GM23338 (cell line): ENCODE results near the gene FILIP1. TPM values are rescaled to one million over a fixed set of nuclear protein-coding genes. Genes with fewer than 3 reads are reported as not detected.

Source experiments
- ATAC-seq: fragments of 200-7000 bp; cut with Tn5 transposase; 3 replicates; pipeline ENCODE4 v1.9.1; 2020
- DNase-seq: peaks from one replicate; pipeline ENCODE4 v3.0.0-alpha.2; 2015; ENCODE audit warnings: low spot score
- H2AFZ ChIP-seq: fragments of 200-600 bp; sonication (generic); 2 replicates; pipeline ENCODE4 v1.8.0; 2016; ENCODE audit warnings: antibody characterized with exemption, mild to moderate bottlenecking, moderate library complexity
- H3F3A ChIP-seq: fragments of 200-600 bp; sonication (generic); replicated peaks from 2 replicates; pipeline ENCODE4 v1.8.0; 2017; ENCODE audit warnings: antibody characterized with exemption, mixed run types, low read depth
- H3K27ac ChIP-seq: fragments of 200-600 bp; sonication (generic); 2 replicates; pipeline ENCODE4 v1.6.1; 2016; ENCODE audit warnings: low read depth
- H3K27me3 ChIP-seq: fragments of 200-600 bp; sonication (generic); 2 replicates; pipeline ENCODE4 v1.8.0; 2016; ENCODE audit warnings: mild to moderate bottlenecking, mixed run types, moderate library complexity; ENCODE audit not compliant: insufficient read depth
- H3K36me3 ChIP-seq: fragments of 200-600 bp; sonication (generic); 2 replicates; pipeline ENCODE4 v1.8.0; 2016; ENCODE audit warnings: mild to moderate bottlenecking; ENCODE audit not compliant: insufficient read depth
- H3K4me1 ChIP-seq: fragments of 200-600 bp; sonication (generic); 2 replicates; pipeline ENCODE4 v1.8.0; 2016; ENCODE audit warnings: mild to moderate bottlenecking, moderate library complexity; ENCODE audit not compliant: insufficient read depth
- H3K4me2 ChIP-seq: fragments of 200-600 bp; sonication (generic); 2 replicates; pipeline ENCODE4 v1.7.1; 2017; ENCODE audit warnings: mixed run types
- H3K4me3 ChIP-seq: fragments of 200-600 bp; sonication (generic); 2 replicates; pipeline ENCODE4 v1.6.1; 2016; ENCODE audit warnings: mixed run types
- H3K79me2 ChIP-seq: fragments of 200-600 bp; sonication (generic); replicated peaks from 2 replicates; pipeline ENCODE4 v1.8.0; 2017; ENCODE audit warnings: mild to moderate bottlenecking; ENCODE audit not compliant: insufficient read depth
- H3K9me2 ChIP-seq: fragments of 200-600 bp; sonication (generic); 2 replicates; pipeline ENCODE4 v1.8.0; 2017; ENCODE audit not compliant: insufficient read depth
- H4K20me1 ChIP-seq: fragments of 200-600 bp; sonication (generic); replicated peaks from 2 replicates; pipeline ENCODE4 v1.8.0; 2017; ENCODE audit warnings: mild to moderate bottlenecking; ENCODE audit not compliant: insufficient read depth
- H3K27ac Mint-ChIP-seq: 2 replicates; pipeline ENCODE4 v1.8.0; 2020; ENCODE audit warnings: inconsistent platforms, mild to moderate bottlenecking, moderate library complexity, mixed read lengths
- H3K27me3 Mint-ChIP-seq: 3 replicates; pipeline ENCODE4 v1.8.0; 2022; ENCODE audit warnings: low read depth, mild to moderate bottlenecking, moderate library complexity, mixed read lengths, inconsistent platforms; ENCODE audit not compliant: insufficient read depth, poor library complexity
- H3K36me3 Mint-ChIP-seq: 3 replicates; pipeline ENCODE4 v1.8.0; 2021; ENCODE audit warnings: low read depth, mild to moderate bottlenecking, inconsistent platforms, moderate library complexity, mixed read lengths
- H3K4me1 Mint-ChIP-seq: 3 replicates; pipeline ENCODE4 v1.8.0; 2020; ENCODE audit warnings: mild to moderate bottlenecking, inconsistent platforms, mixed read lengths
- H3K4me3 Mint-ChIP-seq: 3 replicates; pipeline ENCODE4 v1.8.0; 2021; ENCODE audit warnings: moderate library complexity, mild to moderate bottlenecking, inconsistent platforms, mixed read lengths
- H3K9me3 Mint-ChIP-seq: 3 replicates; pipeline ENCODE4 v1.8.0; 2020; ENCODE audit warnings: moderate library complexity, mild to moderate bottlenecking, inconsistent platforms, mixed read lengths
- EZH2 ChIP-seq: fragments of 200-600 bp; sonication (generic); IDR thresholded peaks from one replicate; pipeline ENCODE4 v1.8.0; 2017; ENCODE audit warnings: antibody characterized with exemption, mild to moderate bottlenecking, low read depth; ENCODE audit not compliant: unreplicated experiment
- JUNB ChIP-seq: IDR thresholded peaks from one replicate; pipeline ENCODE4 v1.6.1; 2016; ENCODE audit warnings: antibody characterized with exemption; ENCODE audit not compliant: unreplicated experiment
- NANOG ChIP-seq: IDR thresholded peaks from 2 replicates; pipeline ENCODE4 v1.6.1; 2016; ENCODE audit warnings: antibody characterized with exemption, borderline replicate concordance
- POLR2AphosphoS5 ChIP-seq: IDR thresholded peaks from 2 replicates; pipeline ENCODE4 v1.6.1; 2016; ENCODE audit warnings: antibody characterized with exemption, low read depth
- ZNF462 ChIP-seq: fragments of 250-450 bp; sonication (Bioruptor Pico); IDR thresholded peaks from 2 replicates; pipeline ENCODE4 v1.5.0; 2020; ENCODE audit warnings: mild to moderate bottlenecking, moderate library complexity
- polyA plus RNA-seq: library from polyadenylated mRNA; unstranded; fragments of >200 nt; fragmentation: Nextera tagmentation; extraction: Ambion mirVana; gene quantifications from 2 replicates; pipeline ENCODE4 v1.2.1, GENCODE V29; 2016
- total RNA-seq: library from RNA; depleted of rRNA; stranded (reverse); fragments of >200 nt; shearing (Covaris generic); gene quantifications from 2 replicates; pipeline ENCODE4 v1.2.3, GENCODE V29; 2014
- TF ChIP-seq, protein P1 (sequence below), 2 experiments: fragments of 200-600 bp in 1 of 2; sonication (generic) in 1 of 2; conservative IDR thresholded peaks; 2 replicates each; pipeline versions ENCODE4 v1.5.1 to v1.6.1; 2016 to 2017; ENCODE audit warnings: antibody characterized with exemption in 2 of 2, low read depth in 2 of 2, mild to moderate bottlenecking in 2 of 2, moderate library complexity in 1 of 2

Gene FILIP1
- total and polyA plus RNA-seq, 2 experiments from 2014 or later, result 3.7 to 6.4 TPM

DNA sequence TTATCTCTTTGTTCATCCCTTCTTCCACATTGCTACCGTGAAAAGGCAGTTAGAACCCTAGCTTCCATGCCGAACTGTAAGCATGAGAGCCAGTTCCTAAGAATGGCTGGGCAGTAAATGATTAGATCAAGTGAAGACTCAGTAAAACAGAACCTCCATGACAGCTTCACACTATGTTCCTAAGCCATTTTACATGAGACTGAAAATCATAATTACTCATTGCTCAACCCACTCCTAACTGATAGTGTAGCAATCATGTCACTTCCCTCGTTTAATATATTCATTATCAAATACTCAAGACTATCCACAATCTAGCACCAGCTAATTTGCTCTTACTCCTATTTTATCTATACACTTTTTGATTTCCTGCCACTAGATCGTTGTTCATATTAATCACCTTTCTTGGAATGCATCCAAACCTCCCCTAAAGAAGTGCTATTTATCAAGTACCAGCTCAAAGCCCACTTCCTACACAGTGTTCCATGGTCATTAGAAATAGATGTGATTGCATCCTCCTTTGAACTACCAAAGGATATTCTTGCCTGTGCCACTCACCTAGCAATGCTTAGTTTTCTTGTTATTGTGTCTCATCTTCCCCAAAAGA, 215.0 kb downstream of the FILIP1 start (continued):
- TF ChIP-seq ZNF462 (CRISPR knock-in tag) (no peak), NANOG (no peak), EZH2 (no peak)
- TF ChIP-seq, protein P1, sequence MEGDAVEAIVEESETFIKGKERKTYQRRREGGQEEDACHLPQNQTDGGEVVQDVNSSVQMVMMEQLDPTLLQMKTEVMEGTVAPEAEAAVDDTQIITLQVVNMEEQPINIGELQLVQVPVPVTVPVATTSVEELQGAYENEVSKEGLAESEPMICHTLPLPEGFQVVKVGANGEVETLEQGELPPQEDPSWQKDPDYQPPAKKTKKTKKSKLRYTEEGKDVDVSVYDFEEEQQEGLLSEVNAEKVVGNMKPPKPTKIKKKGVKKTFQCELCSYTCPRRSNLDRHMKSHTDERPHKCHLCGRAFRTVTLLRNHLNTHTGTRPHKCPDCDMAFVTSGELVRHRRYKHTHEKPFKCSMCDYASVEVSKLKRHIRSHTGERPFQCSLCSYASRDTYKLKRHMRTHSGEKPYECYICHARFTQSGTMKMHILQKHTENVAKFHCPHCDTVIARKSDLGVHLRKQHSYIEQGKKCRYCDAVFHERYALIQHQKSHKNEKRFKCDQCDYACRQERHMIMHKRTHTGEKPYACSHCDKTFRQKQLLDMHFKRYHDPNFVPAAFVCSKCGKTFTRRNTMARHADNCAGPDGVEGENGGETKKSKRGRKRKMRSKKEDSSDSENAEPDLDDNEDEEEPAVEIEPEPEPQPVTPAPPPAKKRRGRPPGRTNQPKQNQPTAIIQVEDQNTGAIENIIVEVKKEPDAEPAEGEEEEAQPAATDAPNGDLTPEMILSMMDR (conservative IDR thresholded peaks at IDR 0.05; ENCODE audit: low read depth in 2 of 2), result no peak

- ATAC-seq, result no peak
- Histone ChIP-seq H3K27ac (0 out of 2 replicates have a peak overlapping the region, but pooled peaks have one; percentile 52), H3K4me2 (peak overlapping the region; percentile 57; the same call in 1 of the 2 replicates), H3K9me2 (0 out of 2 replicates have a peak, but pooled peaks cover 6% of the 10 kb centered on the region), H2AFZ (no peak overlapping the region), H3K4me3 (0 out of 2 replicates have a peak overlapping the region, but pooled peaks have one; percentile 14), H4K20me1 (no peaks in the 10 kb centered on the region), H3K27me3 (no peaks in the 10 kb centered on the region), H3K36me3 (no peaks in the 10 kb centered on the region), H3K4me1 (peaks cover 53% of the 10 kb centered on the region), H3K79me2 (peaks cover 98% of the 10 kb centered on the region), H3F3A (no peaks in the 10 kb centered on the region)
- Mint-ChIP-seq H3K27me3 (no peaks in the 10 kb centered on the region), H3K27ac (no peak overlapping the region), H3K9me3 (peaks cover 22% of the 10 kb centered on the region), H3K4me3 (no peak overlapping the region), H3K4me1 (peaks cover 48% of the 10 kb centered on the region), H3K36me3 (peaks cover 56% of the 10 kb centered on the region)
- no peak for DNase-seq
- TF ChIP-seq JUNB, result no peak
- no peak for TF ChIP-seq ZNF462 (CRISPR knock-in tag)
- no peak for TF ChIP-seq POLR2AphosphoS5
Measured at GRCh38 chr6:75275067-75275466, 218.5 kb downstream of the FILIP1 start.
